Muscle of leg (tissue), 11 donors: Measurements from ENCODE around the gene MAMLD1. TPM values are rescaled to one million over a fixed set of nuclear protein-coding genes. Genes with fewer than 3 reads are reported as not detected.

Experiments
- DNase-seq: peaks from one replicate; pipeline ENCODE4 v3.0.0; 2013
- H3K27ac ChIP-seq: one replicate; pipeline ENCODE4 v1.5.1; 2013; ENCODE audit warnings: mild to moderate bottlenecking, low read length, control low read depth
- H3K27me3 ChIP-seq: one replicate; pipeline ENCODE4 v1.6.1; 2013; ENCODE audit warnings: low read length; ENCODE audit not compliant: control insufficient read depth, insufficient read depth
- H3K36me3 ChIP-seq: one replicate; pipeline ENCODE4 v1.6.1; 2013; ENCODE audit warnings: low read length; ENCODE audit not compliant: control insufficient read depth, insufficient read depth
- H3K4me1 ChIP-seq: one replicate; pipeline ENCODE4 v1.6.1; 2013; ENCODE audit warnings: low read length; ENCODE audit not compliant: control insufficient read depth, insufficient read depth
- H3K4me3 ChIP-seq: one replicate; pipeline ENCODE4 v1.5.1; 2013; ENCODE audit warnings: low read length, control low read depth
- H3K9me3 ChIP-seq: replicated peaks from 2 replicates; pipeline ENCODE4 v1.6.1; 2013; ENCODE audit warnings: low read depth, low read length; ENCODE audit not compliant: control insufficient read depth
- WGBS: methylation state at CpG from one replicate; pipeline ENCODE4 v1.1.5; 2013; ENCODE audit warnings: missing lambda C conversion rate; ENCODE audit not compliant: insufficient coverage; 5-methylcytosine and 5-hydroxymethylcytosine counted together
- polyA plus RNA-seq, 8 donors: library from polyadenylated mRNA; unstranded; fragments of 120-200 nt; gene quantifications; one replicate each; pipeline versions ENCODE4 v1.2.1 to v1.2.3, GENCODE V29; 2013; ENCODE audit warnings: inconsistent platforms in 1 of 8, low replicate concordance in 1 of 8; ENCODE audit not compliant: insufficient read length in 8 of 8, insufficient read depth in 1 of 8
- total RNA-seq: library from RNA; stranded (reverse); fragments of 120-200 nt; gene quantifications from one replicate; pipeline ENCODE4 v1.2.4, GENCODE V29; 2013

Gene MAMLD1
- total and polyA plus RNA-seq, 9 donors: 4.4 to 21.0 (median 15.3) TPM

- no peaks in the 10 kb centered on the region for H3K36me3 ChIP-seq
- peak overlapping the region; percentile 66 for H3K27ac ChIP-seq
- H3K27me3 ChIP-seq: peaks cover 31% of the 10 kb centered on the region
- peak; percentile 18 for DNase-seq
- peak overlapping the region; percentile 64 for H3K4me3 ChIP-seq
- H3K9me3 ChIP-seq: no peaks in the 10 kb centered on the region
- peaks cover 18% of the 10 kb centered on the region for H3K4me1 ChIP-seq
- WGBS: 39% methylated on average over 46 of the region's 66 CpGs
Measured at GRCh38 chrX:150364347-150365050, 1.4 kb downstream of the MAMLD1 start.

- 32% methylated on average over 61 of the region's 75 CpGs for WGBS
- Histone ChIP-seq H3K4me1 (peaks cover 18% of the 10 kb centered on the region), H3K4me3 (peak overlapping the region; percentile 64), H3K27me3 (peaks cover 25% of the 10 kb centered on the region), H3K36me3 (no peaks in the 10 kb centered on the region), H3K27ac (peak overlapping the region; percentile 95), H3K9me3 (no peaks in the 10 kb centered on the region)
- DNase-seq: peak; percentile 84
Measured at GRCh38 chrX:150365051-150365989, 2.2 kb downstream of the MAMLD1 start.

DNA sequence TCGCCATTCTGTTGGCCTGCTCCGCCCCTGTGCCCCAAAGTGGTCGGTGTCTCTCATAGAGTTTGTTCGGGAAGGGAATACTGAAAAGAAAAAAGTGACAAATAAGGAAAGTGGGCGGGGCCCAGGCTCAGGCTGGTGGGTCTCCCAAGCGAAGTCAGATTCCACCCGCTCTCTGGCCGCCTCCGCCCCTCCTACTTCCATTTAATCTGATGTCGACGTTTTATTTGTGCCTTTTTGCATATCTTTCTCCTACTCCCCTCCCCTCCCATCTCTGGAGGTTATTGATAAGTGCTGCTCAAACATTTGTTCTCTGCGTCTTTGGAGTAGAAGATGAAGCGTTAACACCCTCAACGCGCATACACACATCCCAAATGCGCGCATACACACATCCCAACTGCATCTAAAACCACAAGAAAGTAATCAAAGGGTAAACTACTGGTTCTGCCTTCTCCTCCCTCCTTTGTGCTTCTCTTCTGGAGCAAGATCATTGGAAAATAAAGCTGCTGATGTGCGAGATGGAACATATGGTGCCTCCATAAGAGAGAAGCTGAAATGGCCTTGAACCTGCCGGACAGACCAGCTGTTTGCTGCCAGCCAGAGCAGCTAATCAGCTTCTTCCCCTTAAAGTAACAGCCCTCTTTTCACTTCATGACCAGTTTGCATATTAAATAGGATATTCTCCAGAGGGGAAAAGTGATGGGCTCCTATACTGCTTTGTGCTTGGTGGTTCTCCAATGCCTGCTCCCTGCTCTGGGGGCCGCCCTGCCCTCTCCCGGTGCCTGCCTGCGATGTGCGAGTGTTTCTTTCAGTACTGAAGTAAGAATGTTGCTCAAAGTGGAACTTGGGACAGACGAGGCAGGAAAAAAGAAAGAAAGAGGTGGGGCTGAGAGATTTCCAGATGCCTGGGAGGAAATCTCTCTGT, 3.1 kb downstream of the MAMLD1 start:
- H3K27ac ChIP-seq: peak overlapping the region; percentile 95
- peaks cover 16% of the 10 kb centered on the region for H3K4me1 ChIP-seq
- H3K36me3 ChIP-seq: no peaks in the 10 kb centered on the region
- peak; percentile 80 for DNase-seq
- 19% methylated on average over 7 of the region's 24 CpGs for WGBS
- no peaks in the 10 kb centered on the region for H3K9me3 ChIP-seq
- peak overlapping the region; percentile 64 for H3K4me3 ChIP-seq
- peaks cover 16% of the 10 kb centered on the region for H3K27me3 ChIP-seq

DNA sequence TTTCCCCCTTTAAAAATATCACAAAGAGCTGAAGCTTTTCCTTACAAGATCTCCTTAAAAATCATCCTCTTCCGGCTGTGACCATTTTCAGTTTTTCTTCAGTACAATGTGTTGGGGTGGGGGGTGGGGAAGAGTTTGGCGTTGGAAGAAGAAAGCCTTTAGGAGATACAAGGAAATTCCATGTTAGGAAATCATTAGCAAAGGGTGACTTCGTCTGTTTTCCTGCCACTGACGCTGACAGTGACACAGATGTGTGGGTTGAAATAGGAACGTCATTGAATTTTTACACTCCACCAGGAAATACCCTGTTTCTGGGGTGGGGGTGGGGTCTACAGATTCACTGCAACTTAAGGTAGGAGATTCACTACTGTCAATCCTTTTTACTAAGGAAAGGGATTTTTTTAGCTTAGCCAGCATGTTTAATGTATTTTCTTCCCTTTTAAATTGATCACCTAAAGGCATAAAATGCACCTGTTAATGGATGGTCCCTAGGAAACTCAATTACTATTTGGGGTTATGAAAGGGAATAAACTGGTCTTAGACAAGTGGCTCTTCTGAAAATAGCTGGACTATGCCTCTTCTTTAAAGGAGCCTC, 3.9 kb downstream of the MAMLD1 start:
- Histone ChIP-seq H3K27me3 (peaks cover 8% of the 10 kb centered on the region), H3K4me1 (peaks cover 12% of the 10 kb centered on the region), H3K9me3 (no peaks in the 10 kb centered on the region), H3K36me3 (no peaks in the 10 kb centered on the region), H3K27ac (peak overlapping the region; percentile 95), H3K4me3 (peak overlapping the region; percentile 64)
- WGBS: no CpG with 5 or more reads among the region's 5 CpGs
- peak; percentile 44 for DNase-seq

GRCh38 chrX:150370589-150371312, 7.6 kb downstream of the MAMLD1 start:
- no peak overlapping the region for H3K4me3 ChIP-seq
- H3K27ac ChIP-seq: no peak overlapping the region
- H3K9me3 ChIP-seq: no peaks in the 10 kb centered on the region
- H3K4me1 ChIP-seq: peaks cover 7% of the 10 kb centered on the region
- H3K27me3 ChIP-seq: peaks cover 7% of the 10 kb centered on the region
- WGBS: no CpG with 5 or more reads among the region's 5 CpGs
- no peaks in the 10 kb centered on the region for H3K36me3 ChIP-seq
- no peak for DNase-seq

GRCh38 chrX:150371877-150372276, 8.8 kb downstream of the MAMLD1 start:
- Histone ChIP-seq H3K9me3 (no peaks in the 10 kb centered on the region), H3K27ac (no peak overlapping the region), H3K4me1 (peaks cover 4% of the 10 kb centered on the region), H3K27me3 (peaks cover 5% of the 10 kb centered on the region), H3K4me3 (no peak overlapping the region), H3K36me3 (no peaks in the 10 kb centered on the region)
- DNase-seq: no peak
- WGBS: 68% methylated on average over 4 of the region's 6 CpGs

DNA sequence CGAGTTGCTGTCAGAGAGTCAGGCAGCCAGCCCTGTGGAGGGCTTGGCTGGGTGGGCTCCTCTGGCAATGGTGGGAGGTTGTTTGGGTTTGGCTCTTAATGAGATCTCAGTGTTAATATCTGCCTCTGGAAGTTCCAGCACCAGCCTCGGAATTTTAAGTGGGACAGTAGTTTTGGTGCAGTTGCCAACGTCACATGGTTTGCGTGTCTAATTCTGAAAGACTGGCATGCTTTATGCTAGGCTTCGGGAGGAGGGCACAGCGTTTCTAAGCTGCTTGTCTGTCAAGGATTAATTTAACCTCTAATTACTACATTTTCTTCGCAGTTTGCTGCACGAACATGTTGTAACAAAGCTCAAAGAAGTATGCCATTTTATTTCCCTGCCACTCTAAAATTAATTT, 9.2 kb downstream of the MAMLD1 start:
- 60% methylated on average over 6 of the region's 8 CpGs for WGBS
- no peak overlapping the region for H3K27ac ChIP-seq
- H3K4me3 ChIP-seq: no peak overlapping the region

GRCh38 chrX:150372756-150373155, 9.6 kb downstream of the MAMLD1 start:
- no peaks in the 10 kb centered on the region for H3K9me3 ChIP-seq
- no peak for DNase-seq
- peaks cover 5% of the 10 kb centered on the region for H3K27me3 ChIP-seq
- H3K4me1 ChIP-seq: peaks cover 3% of the 10 kb centered on the region
- 40% methylated on average over 1 of the region's 6 CpGs for WGBS
- H3K4me3 ChIP-seq: no peak overlapping the region
- H3K36me3 ChIP-seq: no peaks in the 10 kb centered on the region
- no peak overlapping the region for H3K27ac ChIP-seq

More for the DNA sequence above, 9.2 kb downstream of the MAMLD1 start:
- Histone ChIP-seq H3K9me3 (no peaks in the 10 kb centered on the region), H3K4me1 (peaks cover 3% of the 10 kb centered on the region), H3K36me3 (no peaks in the 10 kb centered on the region), H3K27me3 (peaks cover 5% of the 10 kb centered on the region)
- peak; percentile 25 for DNase-seq

- no peak for DNase-seq
- Histone ChIP-seq H3K27ac (no peak overlapping the region), H3K9me3 (no peaks in the 10 kb centered on the region), H3K4me3 (no peak overlapping the region), H3K4me1 (peaks cover 3% of the 10 kb centered on the region), H3K36me3 (no peaks in the 10 kb centered on the region), H3K27me3 (peaks cover 5% of the 10 kb centered on the region)
- WGBS: no CpG with 5 or more reads among the region's 4 CpGs
Measured at GRCh38 chrX:150375243-150375770, 12.2 kb downstream of the MAMLD1 start.
